Daoy (cell line): ENCODE results near the gene CAMTA2. TPM values are rescaled to one million over a fixed set of nuclear protein-coding genes. Genes with fewer than 3 reads are reported as not detected.
A peak's percentile ranks its signal among the peaks of the same experiment; 100 is the strongest.

ENCODE experiments used
- DNase-seq: peaks from one replicate; pipeline ENCODE4 v3.0.0-alpha.2; 2015; ENCODE audit warnings: low read depth
- total RNA-seq: library from RNA; depleted of rRNA; stranded (reverse); fragments of >200 nt; shearing (Covaris generic); gene quantifications from 2 replicates; pipeline ENCODE4 v1.2.3, GENCODE V29; 2014

The CAMTA2 gene
- total RNA-seq, 1 experiment from 2014 or later = 8.5 TPM

- no peak for DNase-seq
Observed at GRCh38 chr17:5002121-5002788, 14.8 kb upstream of the CAMTA2 start.

- no peak for DNase-seq
Observed at GRCh38 chr17:5000237-5000639, 12.8 kb upstream of the CAMTA2 start.

GRCh38 chr17:4999430-5000093 is 12.1 kb upstream of the CAMTA2 start:
- no peak for DNase-seq

GRCh38 chr17:4998732-4999429 is 11.4 kb upstream of the CAMTA2 start:
- DNase-seq = no peak

GRCh38 chr17:4998027-4998731 is 10.7 kb upstream of the CAMTA2 start:
- no peak for DNase-seq

- DNase-seq = peak; percentile 93
Observed at GRCh38 chr17:4997302-4998026, 10.0 kb upstream of the CAMTA2 start, which contains the start of the genes INCA1 and KIF1C. Gene INCA1, minus strand, starts transcription at chr17:4997522. Its CDS starts 3,085 bp downstream, at chr17:4994437. Gene KIF1C, plus strand, starts transcription at chr17:4997950. Its CDS starts 2,297 bp downstream, at chr17:5000247.

DNA sequence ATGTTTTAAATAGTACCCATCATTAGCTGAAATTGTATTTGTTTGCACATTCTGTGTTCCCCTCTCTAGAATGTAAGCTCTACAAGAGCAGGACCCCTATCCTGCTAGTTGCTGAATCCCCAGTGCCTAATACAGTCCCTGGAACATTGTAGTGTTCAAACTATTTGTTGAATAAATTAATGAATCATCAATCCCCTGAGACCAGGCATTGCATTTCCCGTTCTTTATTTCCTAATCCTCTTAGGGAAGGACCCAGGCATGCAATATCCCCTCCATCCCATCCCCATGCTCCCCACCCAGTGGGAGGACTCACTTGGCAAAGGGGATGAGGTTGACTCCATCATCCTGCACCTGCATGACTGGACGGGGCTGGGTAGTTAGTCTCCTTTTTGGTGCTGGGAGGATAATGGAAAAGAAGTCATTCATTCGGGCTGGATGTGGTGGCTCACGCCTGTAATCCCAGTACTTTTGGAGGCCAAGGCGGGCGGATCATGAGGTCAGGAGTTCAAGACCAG is 6.7 kb upstream of the CAMTA2 start:
- DNase-seq = no peak

- DNase-seq = no peak
Observed at GRCh38 chr17:4987767-4988567, 492 bp upstream of the CAMTA2 start.

DNA sequence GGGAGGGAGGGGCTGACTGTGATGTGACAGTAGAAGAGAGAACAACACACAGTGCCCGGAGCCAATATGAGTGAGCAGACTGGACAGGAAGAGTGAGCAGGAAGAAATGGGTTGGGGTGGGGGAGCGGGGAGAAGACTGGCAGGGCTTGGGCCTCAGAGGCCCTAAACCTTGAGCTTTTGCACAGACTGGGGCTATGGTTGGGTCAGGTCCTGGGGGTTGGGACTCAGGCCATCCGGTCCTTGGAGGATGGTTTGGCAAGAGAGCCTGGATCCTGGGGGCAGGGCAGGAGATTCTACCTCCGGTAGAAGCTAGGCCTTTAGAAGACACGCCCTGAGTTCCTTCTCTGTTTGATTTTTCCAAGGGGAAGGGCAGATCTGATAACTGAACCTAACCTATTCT is 1.1 kb downstream of the CAMTA2 start:
- DNase-seq = no peak

DNA sequence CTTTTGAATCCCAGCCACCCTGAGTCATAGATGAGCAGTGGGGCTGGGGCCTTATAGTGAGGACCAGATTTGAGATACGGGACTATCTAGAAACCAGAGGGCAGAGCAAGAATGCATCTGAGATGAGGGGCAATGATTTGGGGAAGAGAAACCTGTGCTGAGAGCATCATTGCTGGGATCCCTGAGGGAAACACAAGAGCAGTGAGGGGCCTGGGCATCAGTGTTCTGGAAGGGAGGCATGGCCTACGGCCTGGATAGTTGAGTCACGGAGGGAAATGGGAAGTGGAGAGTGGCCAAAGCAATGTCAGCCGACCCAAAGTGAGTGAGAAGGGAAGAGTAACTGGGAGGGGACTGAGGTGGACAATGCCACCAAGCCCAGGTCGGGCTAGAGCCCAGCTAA is 5.2 kb downstream of the CAMTA2 start:
- no peak for DNase-seq

- peak; percentile 53 for DNase-seq
Observed at GRCh38 chr17:4980644-4981216, 6.7 kb downstream of the CAMTA2 start.

DNA sequence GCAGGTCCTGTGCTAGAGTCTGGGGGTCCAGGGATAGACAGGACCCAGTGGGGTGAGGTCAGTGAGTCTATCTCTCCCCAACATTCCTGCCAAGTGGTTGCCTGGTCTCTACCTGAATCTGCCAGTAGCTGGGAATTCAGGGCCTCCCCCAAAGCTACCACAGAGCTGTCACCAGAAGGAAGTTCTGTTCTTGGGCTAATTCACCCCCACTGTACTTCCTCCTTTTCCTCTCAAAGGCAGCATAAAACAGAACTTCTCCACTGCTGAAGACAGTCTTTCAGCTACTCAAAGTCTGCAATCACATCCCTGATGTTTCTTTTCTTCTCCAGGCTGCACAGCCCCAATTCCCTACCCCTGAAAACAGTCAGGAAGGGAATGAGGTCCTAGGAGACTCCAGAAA is 8.7 kb downstream of the CAMTA2 start:
- no peak for DNase-seq

- DNase-seq = no peak
Observed at GRCh38 chr17:4974115-4974670, 13.3 kb downstream of the CAMTA2 start.

DNA sequence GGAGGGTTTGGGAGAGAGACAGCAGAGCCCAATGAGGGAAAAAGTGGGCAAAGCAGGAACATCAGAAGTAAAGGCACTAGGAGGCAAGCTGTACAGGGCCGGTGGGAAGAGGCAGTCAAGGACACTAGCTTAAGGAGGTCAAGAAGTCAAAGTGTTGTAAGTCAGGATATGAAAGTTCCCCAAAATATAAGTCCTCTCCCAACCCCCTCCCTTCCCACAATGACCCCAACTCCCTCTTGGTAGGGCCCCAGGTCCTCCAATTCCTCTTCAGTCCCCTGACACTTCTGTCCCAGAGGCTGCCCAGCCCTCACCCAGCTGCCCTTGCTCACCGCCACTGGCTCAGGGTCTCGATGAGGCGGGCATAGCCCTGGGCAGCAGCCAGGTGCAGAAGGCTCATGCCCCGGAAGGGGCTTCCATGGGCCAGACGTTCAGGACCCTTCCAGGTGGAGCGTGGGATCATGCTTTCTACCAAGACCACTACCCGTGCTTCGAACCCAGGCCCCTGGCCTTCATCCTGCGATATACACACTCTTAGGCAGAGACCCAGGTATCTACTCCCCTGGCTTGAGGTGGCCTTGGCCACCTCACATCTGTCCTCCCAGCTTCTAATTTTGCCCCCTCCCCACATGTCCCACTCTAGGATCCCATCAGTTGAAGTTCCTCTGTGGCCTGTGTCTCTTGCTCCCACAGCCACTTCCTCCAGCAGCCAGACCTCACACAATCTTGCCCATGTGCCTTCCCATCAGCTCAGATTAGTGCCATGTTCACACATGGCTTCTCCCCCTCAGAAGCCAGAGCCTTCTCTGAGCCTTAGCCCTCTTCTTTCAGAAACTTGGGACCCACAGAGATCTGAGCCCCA is 14.0 kb downstream of the CAMTA2 start:
- no peak for DNase-seq

DNA sequence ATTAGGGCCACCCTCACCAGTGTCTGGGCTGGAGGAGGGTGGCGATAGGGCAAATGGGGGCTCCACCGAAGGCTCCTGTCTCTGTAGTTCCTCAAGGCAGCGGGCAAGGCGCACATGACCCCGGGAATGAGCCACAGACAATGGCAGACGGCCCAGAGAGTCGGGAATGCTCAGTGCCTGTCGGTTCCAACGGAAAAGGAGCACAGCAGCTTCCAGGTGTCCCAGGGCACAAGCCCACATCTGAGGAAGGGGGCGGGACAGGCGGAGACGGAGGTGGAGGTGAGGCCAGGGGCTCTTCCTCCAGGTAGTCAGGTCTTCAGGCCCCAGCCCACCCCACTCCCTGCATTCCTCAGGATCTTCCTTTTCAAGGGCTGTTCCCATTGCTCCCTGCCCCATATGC is 14.7 kb downstream of the CAMTA2 start:
- DNase-seq = no peak

DNA sequence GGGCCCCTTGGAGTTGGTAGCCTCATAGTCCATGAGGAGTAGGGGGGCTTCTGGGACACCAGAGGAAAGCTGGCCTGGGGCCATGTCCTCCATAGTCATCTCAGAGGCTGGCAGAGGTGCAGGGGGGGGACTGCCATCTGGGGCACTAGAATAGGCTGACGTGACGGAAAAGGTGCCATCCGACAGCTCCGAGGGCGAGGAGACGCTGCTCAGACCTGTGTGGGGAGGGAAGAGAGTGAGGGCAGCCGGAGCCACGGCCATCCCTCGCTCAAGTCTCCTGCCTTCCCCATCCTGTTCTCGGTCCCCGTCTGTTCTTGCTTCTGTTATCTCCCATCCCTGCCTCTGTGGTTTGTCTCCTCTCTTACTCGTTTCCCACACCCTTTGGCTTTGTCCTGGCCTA is 15.2 kb downstream of the CAMTA2 start:
- no peak for DNase-seq

DNA sequence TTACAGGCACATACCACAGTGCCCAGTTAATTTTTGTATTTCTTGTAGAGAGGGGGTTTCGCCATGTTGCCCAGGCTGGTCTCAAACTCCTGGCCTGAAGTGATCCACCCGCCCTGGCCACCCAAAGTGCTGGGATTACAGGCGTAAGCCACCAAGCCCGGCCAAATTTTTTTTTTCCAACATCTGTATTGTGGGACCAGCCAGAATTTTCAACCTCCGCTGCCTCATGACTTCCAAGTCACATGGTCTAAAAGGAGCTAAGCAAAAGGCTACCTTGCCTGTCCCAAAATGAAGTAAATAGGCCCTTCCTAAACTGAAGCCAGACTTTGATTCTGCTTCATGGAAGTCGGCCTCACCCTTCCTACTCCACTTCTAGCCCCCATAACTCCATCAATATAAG is 15.6 kb downstream of the CAMTA2 start:
- DNase-seq = no peak

- no peak for DNase-seq
Observed at GRCh38 chr17:4970273-4970672, 17.2 kb downstream of the CAMTA2 start.
